HG03095 (cell line): ENCODE measurements around the gene STK32C.
"Not testable (repeated sequence)": the region's sequence is repeated elsewhere in the genome, so short reads cannot be mapped to it uniquely, and the experiment has no call there.

Source experiments
- ATAC-seq: cut with Tn5 transposase; IDR thresholded peaks from one replicate; pipeline ENCODE4 v1.9.1; 2021; ENCODE audit warnings: moderate library complexity; ENCODE audit not compliant: unreplicated experiment

The STK32C gene

GRCh38 chr10:132220996-132221395 lies 86.8 kb downstream of the STK32C start:
- not testable (repeated sequence) for ATAC-seq

DNA sequence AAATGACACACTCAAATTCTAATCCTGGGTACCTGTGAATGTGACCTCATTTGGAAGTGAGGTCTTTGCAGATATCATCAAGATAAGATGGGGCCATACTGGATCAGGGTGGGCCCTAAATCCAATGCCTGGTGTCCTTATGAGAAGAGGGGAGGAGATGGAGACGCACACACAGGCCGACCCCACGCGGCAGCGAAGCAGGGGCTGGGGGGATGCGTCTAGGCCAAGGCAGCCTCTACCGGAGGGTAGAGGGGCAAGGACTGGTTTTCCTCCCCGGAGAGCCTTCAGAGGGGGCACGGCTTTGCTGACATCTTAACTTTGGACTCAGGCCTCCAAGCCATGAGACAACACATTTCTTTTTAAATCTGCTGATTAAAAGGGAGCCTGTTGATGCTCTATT lies 87.7 kb downstream of the STK32C start:
- no peak for ATAC-seq

GRCh38 chr10:132219486-132219885 lies 88.3 kb downstream of the STK32C start:
- no peak for ATAC-seq

DNA sequence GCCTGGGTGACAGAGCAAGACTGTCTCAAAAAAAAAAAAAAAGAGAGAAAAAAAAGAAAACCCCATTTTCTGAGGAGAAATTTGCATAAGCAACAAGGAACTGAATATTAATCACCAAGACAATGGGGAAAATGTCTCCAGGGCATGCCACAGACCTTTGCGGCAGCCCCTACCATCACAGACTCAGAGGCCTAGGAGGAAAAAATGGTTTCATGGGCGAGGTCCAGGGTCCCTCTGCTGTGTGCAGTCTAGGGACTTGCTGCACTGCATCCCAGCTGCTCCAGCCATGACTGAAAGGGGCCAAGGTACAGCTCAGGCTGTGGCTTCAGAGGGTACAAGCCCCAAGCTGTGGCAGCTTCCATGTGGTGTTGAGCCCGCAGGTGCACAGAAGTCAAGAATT lies 91.3 kb downstream of the STK32C start:
- not testable (repeated sequence) for ATAC-seq

DNA sequence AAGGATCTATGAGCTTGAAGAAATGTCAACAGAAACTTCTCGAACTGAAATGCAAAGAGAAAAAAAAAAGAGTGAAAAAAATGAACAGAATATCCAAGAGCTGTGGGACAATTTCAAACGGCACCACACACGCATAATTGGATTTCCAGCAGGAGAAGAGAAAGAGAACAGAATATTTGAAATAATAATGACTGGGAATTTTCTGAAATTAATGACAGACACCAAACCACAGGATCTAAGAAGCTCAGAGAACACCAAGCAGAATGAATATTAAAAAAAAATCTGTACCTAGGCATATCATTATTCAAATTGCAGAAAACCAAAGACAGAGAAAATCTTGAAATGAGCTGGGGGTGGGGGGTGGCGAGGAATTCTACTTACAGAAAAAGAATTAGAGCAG lies 93.8 kb downstream of the STK32C start:
- ATAC-seq = no peak

- ATAC-seq = no peak
Observed at GRCh38 chr10:132212816-132213215, 94.9 kb downstream of the STK32C start.

- ATAC-seq = no peak
Observed at GRCh38 chr10:132211246-132211645, 96.5 kb downstream of the STK32C start.

DNA sequence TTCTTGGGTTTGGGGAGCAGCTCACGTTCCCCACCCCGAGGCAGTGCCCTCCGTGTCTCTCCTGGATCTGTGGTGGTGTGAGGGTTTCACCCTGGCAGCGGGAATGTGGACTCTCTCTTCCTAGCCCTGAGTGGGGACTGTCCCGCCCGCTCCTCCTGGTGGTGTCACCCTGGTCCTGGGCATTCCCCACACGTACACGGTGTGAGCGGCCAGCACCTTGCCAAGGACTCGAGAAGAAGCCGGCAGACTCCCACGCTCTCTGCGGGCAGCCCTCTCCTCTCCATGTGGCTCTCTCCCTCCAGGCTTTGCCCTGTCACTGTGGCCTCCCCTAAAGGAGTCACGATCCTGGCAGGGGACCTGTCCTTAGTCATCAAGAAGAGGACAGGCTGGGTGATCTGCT lies 97.0 kb downstream of the STK32C start:
- ATAC-seq = no peak

DNA sequence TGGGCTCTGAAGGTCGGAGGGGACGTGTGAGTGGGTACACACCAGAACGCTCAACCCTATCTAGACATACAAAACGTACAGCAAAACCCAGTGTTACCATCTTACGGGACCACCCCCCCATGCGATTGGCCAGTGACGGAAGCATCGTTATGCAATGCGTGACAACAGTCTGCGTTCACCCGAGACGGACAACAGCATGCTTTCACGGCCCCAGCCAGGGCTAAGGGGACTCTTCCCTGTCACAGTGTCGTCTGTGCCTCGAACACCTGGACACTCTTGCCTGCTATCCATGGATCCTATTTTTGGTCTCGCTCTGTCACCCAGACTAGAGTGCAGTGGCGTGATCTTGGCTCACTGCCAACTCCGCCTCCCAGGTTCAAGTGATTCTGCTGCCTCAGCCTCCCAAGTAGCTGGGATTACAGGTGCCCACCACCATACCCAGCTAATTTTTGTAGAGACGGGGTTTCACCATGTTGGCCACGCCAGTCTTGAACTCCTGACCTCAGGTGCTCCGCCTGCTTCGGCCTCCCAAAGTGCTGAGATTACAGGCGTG lies 97.7 kb downstream of the STK32C start:
- no peak for ATAC-seq

- no peak for ATAC-seq
Observed at GRCh38 chr10:132209130-132209529, 98.6 kb downstream of the STK32C start.

GRCh38 chr10:132208462-132209050 lies 99.2 kb downstream of the STK32C start:
- no peak for ATAC-seq

DNA sequence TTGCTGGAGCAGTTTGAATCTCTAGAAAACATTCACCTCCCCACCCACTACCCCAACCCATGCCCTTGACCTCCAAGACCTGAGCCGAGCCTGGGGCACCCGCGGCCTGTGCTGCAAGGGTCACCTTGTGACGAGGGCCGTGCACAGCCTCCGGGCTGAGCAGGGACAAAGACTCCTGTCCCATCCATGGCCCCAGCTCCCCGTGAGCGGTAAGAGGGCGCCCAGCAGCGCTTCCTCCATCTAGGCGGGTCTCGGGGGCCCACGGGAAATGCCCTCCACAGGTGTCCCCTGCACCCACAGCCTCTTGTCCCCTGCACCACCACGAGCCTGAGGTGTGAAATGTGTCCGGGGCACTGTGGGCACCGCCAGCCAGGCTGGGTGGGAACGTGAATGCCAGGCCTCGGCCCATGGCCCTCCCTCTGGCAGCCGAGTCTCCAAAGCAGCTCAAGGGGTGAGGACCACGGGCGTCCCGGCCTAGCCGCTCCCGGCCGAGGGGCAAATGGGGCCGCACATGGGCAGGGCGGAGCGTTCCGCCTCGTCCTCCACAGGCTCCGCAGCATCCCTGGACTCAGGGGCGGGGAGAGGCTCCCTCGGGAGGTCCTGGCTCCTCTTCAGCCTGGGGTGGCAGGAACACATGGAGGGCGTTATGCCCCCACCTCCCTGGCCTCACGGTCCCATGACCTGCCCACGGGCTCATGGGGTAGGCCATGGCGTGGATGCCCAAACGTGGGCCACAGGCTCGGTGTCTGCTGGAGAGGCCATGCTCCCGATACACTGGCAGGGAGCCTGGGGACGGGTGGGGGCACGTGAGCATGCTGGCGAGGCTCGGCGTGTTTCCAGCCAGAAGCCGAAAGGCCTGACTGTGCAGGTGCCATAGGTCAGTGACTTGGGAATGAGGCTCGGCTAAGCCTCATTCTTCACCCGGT lies 100.0 kb downstream of the STK32C start:
- ATAC-seq = no peak

GRCh38 chr10:132206806-132207535 lies 100.8 kb downstream of the STK32C start:
- no peak for ATAC-seq

DNA sequence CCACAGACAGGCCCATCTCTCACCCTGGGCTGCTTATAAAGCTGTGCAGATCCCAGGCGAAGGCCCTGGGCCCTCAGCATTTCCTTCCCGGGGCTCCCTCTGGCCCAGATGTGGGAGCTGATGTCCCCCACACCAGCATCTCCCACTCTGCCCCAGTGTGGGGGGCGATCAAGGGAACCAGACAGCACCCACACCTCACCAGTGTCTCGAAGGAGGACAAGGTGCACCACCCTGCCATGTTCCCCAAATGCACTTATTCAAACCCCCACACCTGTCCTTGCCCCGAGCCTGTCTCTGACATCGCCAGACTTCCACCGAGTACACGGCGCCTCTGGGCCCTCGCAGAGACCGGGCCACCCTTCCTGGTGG lies 101.4 kb downstream of the STK32C start:
- no peak for ATAC-seq

DNA sequence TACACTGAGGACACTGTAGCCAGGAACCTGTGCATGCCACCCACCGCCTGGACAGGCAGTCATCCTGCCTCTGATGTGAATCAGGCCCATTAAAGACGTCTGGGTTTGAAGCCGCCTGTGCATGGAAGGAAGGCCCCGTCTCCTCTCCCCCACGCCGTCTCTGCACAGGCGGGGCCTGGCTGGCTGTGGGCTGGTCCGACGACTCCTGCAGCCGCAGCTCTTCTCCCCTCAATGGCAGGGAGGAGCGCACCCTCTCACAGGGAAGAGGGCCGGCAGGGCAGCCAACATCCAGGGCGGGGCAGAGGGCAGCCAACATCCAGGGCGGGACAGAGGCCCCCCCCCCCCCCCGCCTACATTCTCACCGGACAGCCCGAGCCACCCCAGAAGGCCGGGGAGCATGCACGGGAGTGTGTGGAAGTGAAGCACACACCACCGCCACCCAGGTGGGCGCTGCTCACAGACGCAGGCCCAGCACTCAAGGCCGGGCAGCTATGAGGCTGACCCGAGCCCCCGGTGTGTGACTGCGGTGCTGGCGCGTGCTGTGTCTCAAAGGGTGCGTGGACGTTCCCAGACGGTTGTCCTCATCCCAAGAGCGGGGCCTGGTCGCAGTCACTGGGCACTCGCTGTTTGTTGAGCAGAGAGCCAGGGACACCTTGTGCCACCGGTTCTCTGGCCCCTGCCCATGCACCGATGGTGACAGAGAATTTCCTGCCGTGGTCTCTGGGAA lies 101.9 kb downstream of the STK32C start:
- no peak for ATAC-seq

- no peak for ATAC-seq
Observed at GRCh38 chr10:132204781-132205473, 102.8 kb downstream of the STK32C start.

- ATAC-seq = no peak
Observed at GRCh38 chr10:132204078-132204780, 103.5 kb downstream of the STK32C start.

DNA sequence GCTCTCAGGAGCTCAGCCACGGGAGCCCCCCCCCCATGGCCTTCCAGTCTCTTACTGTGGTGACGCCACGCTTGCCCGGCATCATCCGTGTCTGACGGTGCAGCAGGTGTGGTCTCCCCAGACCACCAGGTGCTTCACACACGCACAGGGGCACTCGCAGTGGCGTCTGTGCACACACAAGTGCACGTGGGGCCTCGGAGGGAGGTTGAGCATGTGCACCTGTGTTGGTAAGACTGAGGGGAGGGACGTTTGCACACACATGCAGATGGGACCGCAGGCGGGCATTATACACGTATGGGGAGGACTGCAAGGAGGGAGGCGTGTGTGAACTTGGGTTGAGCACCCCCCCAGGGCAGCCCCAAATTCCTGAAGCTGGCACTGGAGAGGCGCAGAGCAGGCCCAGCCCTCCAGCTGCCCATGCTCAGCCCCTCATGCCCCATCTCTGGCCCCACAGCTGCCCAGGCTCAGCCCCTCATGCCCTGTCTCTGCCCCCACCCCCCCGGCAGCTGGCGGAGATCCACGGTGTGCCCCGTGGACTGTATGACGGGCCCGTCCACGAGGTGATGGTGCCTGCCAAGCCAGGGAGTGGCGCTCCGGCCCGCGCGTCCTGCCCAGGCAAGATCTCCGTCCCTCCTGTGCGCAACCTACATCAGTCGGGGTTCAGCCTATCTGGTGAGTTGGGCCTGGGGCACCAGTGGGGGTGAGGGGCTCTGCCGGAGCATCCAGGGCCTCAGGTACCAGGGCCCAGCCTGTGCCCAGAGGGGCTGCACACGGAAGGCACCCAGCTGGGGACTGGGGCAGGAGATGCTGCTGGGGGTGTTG lies 104.3 kb downstream of the STK32C start:
- ATAC-seq = no peak
